Measurements from ENCODE around the gene NSFL1C. TPM values are rescaled to one million over a fixed set of nuclear protein-coding genes. Genes with fewer than 3 reads are reported as not detected.
A peak's percentile ranks its signal among the peaks of the same experiment; 100 is the strongest.

NSFL1C gene
- total and polyA plus RNA-seq, 9 of the 15 experiments (the other 6 are each of a cell fraction or from before 2014, with no cell fraction given) = 20.8 to 119 (median 47.0) TPM

- TF ChIP-seq ZFP36 (IDR thresholded peaks at IDR 0.05; ENCODE audit: low read depth, low read length, partially characterized antibody) = no peak
- no peak for TF ChIP-seq ZNF717 (CRISPR knock-in tag; IDR thresholded peaks at IDR 0.05)
- TF ChIP-seq NR4A1 (CRISPR knock-in tag; IDR thresholded peaks at IDR 0.05) = no peak
- TF ChIP-seq NR4A1 (tag; IDR thresholded peaks at IDR 0.05) = 0 out of 2 replicates have a peak, but pooled peaks have one; percentile 42
- TF ChIP-seq SIX5 (IDR thresholded peaks at IDR 0.05; ENCODE audit: borderline replicate concordance in 1 of 2, insufficient read depth in 1 of 2, low read depth in 1 of 2, low read length in 2 of 2) = peak in 1 of 2 experiments; percentile 36; a peak in 1 of 4 replicates
- TF ChIP-seq MCM3 (IDR thresholded peaks at IDR 0.05) = no peak
- no peak for TF ChIP-seq ZNF146 (CRISPR knock-in tag; IDR thresholded peaks at IDR 0.05; ENCODE audit: unreplicated experiment)
- TF ChIP-seq PCBP2 (IDR thresholded peaks at IDR 0.05; ENCODE audit: low read depth, low read length, poor library complexity, severe bottlenecking) = peak; percentile 14
- TF ChIP-seq FOXK2 (conservative IDR thresholded peaks at IDR 0.05 in 1 of 2, IDR thresholded peaks at IDR 0.05 in 1 of 2; ENCODE audit: low read depth in 2 of 2) = no peak
- TF ChIP-seq FOSL1 (tag; conservative IDR thresholded peaks at IDR 0.05) = 0 out of 2 replicates have a peak, but pooled peaks have one; percentile 24
- TF ChIP-seq ZNF347 (CRISPR knock-in tag; IDR thresholded peaks at IDR 0.05; ENCODE audit: low read depth) = no peak
- no peak for TF ChIP-seq ATF3 (IDR thresholded peaks at IDR 0.05)
- TF ChIP-seq ATF3 (CRISPR knock-in tag; conservative IDR thresholded peaks at IDR 0.05) = no peak
- TF ChIP-seq ZBTB40 (IDR thresholded peaks at IDR 0.05) = peak; percentile 88
- TF ChIP-seq ZBTB40 (CRISPR knock-in tag; IDR thresholded peaks at IDR 0.05) = no peak; the same call in 1 of the 2 replicates
- TF ChIP-seq, protein P1, sequence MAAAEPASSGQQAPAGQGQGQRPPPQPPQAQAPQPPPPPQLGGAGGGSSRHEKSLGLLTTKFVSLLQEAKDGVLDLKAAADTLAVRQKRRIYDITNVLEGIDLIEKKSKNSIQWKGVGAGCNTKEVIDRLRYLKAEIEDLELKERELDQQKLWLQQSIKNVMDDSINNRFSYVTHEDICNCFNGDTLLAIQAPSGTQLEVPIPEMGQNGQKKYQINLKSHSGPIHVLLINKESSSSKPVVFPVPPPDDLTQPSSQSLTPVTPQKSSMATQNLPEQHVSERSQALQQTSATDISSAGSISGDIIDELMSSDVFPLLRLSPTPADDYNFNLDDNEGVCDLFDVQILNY (CRISPR knock-in tag; IDR thresholded peaks at IDR 0.05) = peak; percentile 96
- no peak for TF ChIP-seq E2F3 (CRISPR knock-in tag; IDR thresholded peaks at IDR 0.05)
Measured at GRCh38 chr20:1466211-1467081, at the start of gene NSFL1C (continued).
